HepG2 (cell line): Measurements from ENCODE around the gene ATF6. TPM values are rescaled to one million over a fixed set of nuclear protein-coding genes. Genes with fewer than 3 reads are reported as not detected.

Experiments used
- DMTF1 ChIP-seq: sonication (generic); formaldehyde crosslinking; IDR thresholded peaks from 2 replicates; pipeline ENCODE4 v1.4.0; 2020; ENCODE audit warnings: mild to moderate bottlenecking, missing genetic modification reagents
- E2F5 ChIP-seq: sonication (generic); formaldehyde crosslinking; conservative IDR thresholded peaks from 2 replicates; pipeline ENCODE4 v1.4.0; 2020; ENCODE audit warnings: missing genetic modification reagents
- GLMP ChIP-seq: sonication (generic); formaldehyde crosslinking; IDR thresholded peaks from 2 replicates; pipeline ENCODE4 v1.9.0; 2021; ENCODE audit warnings: missing genetic modification reagents, mild to moderate bottlenecking, borderline replicate concordance
- IKZF5 ChIP-seq: IDR thresholded peaks from 2 replicates; pipeline ENCODE4 v1.6.1; 2018; ENCODE audit warnings: missing genetic modification reagents, mild to moderate bottlenecking, missing compliant biosample characterization
- PREB ChIP-seq: sonication (generic); formaldehyde crosslinking; IDR thresholded peaks from 2 replicates; pipeline ENCODE4 v1.4.0; 2020; ENCODE audit warnings: missing genetic modification reagents
- ZBTB37 ChIP-seq: sonication (generic); formaldehyde crosslinking; IDR thresholded peaks from 2 replicates; pipeline ENCODE4 v1.4.0; 2020; ENCODE audit warnings: mild to moderate bottlenecking, missing genetic modification reagents
- ZFP36L1 ChIP-seq: sonication (generic); formaldehyde crosslinking; IDR thresholded peaks from 2 replicates; pipeline ENCODE4 v1.8.0; 2022; ENCODE audit warnings: mild to moderate bottlenecking, missing genetic modification reagents, moderate library complexity
- ZHX1 ChIP-seq: sonication (generic); formaldehyde crosslinking; IDR thresholded peaks from 2 replicates; pipeline ENCODE4 v1.8.1; 2022; ENCODE audit warnings: low read depth, mild to moderate bottlenecking, missing genetic modification reagents
- ZNF468 ChIP-seq: sonication (generic); formaldehyde crosslinking; IDR thresholded peaks from 2 replicates; pipeline ENCODE4 v1.8.0; 2022; ENCODE audit warnings: mild to moderate bottlenecking, moderate library complexity, missing genetic modification reagents
- ZNF616 ChIP-seq: sonication (generic); formaldehyde crosslinking; IDR thresholded peaks from 2 replicates; pipeline ENCODE4 v1.5.0; 2020; ENCODE audit warnings: low read depth, mild to moderate bottlenecking, missing genetic modification reagents
- ZNF644 ChIP-seq: IDR thresholded peaks from 2 replicates; pipeline ENCODE4 v1.6.1; 2016; ENCODE audit warnings: low read depth
- ZNF841 ChIP-seq: sonication (generic); formaldehyde crosslinking; IDR thresholded peaks from 2 replicates; pipeline ENCODE4 v1.8.1; 2023; ENCODE audit warnings: missing genetic modification reagents, borderline replicate concordance
- ZXDC ChIP-seq: sonication (generic); formaldehyde crosslinking; IDR thresholded peaks from 2 replicates; pipeline ENCODE4 v1.5.0; 2020; ENCODE audit warnings: mild to moderate bottlenecking, missing genetic modification reagents
- polyA plus RNA-seq, 8 experiments: library from polyadenylated mRNA; depleted of rRNA in 3 of 8; stranded (reverse) in 7 of 8; unstranded in 1 of 8; fragments of >200 nt; fragmentation: Illumina TruSeq in 4 of 8; extraction: Trizol in 4 of 8; gene quantifications; 2 replicates each; pipeline versions ENCODE4 v1.2.1 to v1.2.3, GENCODE V29; 2011 to 2016; ENCODE audit warnings: low read depth in 4 of 8, missing spikeins in 1 of 8, mixed read lengths in 1 of 8; ENCODE audit not compliant: insufficient read depth in 1 of 8
- total RNA-seq, 5 experiments: library from RNA; depleted of rRNA; stranded (reverse); fragments of >200 nt; fragmentation: Illumina TruSeq; extraction: Trizol; gene quantifications; 2 replicates each; pipeline ENCODE4 v1.2.3, GENCODE V29; 2016; ENCODE audit warnings: low read depth in 1 of 5

ATF6 gene
- total and polyA plus RNA-seq, 2 of the 13 experiments (the other 11 are each of a cell fraction or from before 2014, with no cell fraction given) = 13.2 to 14.5 TPM

GRCh38 chr1:161726473-161727255 is 39.5 kb upstream of the ATF6 start (continued):
- no peak for TF ChIP-seq ZHX1
- no peak for TF ChIP-seq ZNF841 (CRISPR knock-in tag)
- no peak for TF ChIP-seq ZBTB37 (CRISPR knock-in tag)
- no peak for TF ChIP-seq IKZF5 (CRISPR knock-in tag)
- TF ChIP-seq DMTF1 (CRISPR knock-in tag) = no peak
- no peak for TF ChIP-seq E2F5 (CRISPR knock-in tag)
- no peak for TF ChIP-seq PREB (CRISPR knock-in tag)
- TF ChIP-seq ZNF616 = no peak
- TF ChIP-seq ZFP36L1 (CRISPR knock-in tag) = no peak
- 0 out of 2 replicates have a peak, but pooled peaks have one; percentile 61 for TF ChIP-seq ZNF468 (CRISPR knock-in tag)
- TF ChIP-seq ZNF644 (CRISPR knock-in tag) = no peak
- TF ChIP-seq ZXDC = no peak
- no peak for TF ChIP-seq GLMP (CRISPR knock-in tag)
